ENCODE measurements around the gene CYB5R2. TPM values are rescaled to one million over a fixed set of nuclear protein-coding genes. Genes with fewer than 3 reads are reported as not detected.

The CYB5R2 gene
- total and polyA plus RNA-seq, 7 donors: 1.4 to 7.8 (median 3.6) TPM

DNA sequence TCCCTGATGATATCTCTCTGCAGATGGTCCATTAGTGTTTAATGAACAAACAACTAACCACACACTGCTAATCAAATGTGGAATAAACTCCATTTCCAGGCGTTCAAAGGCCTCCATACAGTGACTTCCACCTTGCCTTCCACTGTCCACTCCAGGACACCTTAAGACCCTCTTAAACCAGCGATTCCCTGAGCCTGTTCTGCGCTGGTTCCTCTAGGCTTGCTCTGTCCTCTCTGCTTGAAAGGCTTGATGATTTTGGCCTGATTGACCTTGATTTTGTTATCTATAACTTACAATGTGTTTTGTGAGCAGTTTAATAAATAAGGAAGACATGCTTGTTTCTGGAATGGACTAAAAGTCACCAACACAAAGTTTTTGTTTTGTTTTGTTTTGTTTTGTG lies 20.9 kb upstream of the CYB5R2 start:
- Histone ChIP-seq H3K27ac (no peak overlapping the region), H3K4me3 (no peak overlapping the region), H3K36me3 (no peaks in the 10 kb centered on the region), H3K27me3 (peaks cover 0 to 12% (median 5%) of the 10 kb centered on the region in 3 donors), H3K9me3 (no peaks in the 10 kb centered on the region), H3K4me1 (no peaks in the 10 kb centered on the region)
- WGBS, 2 donors: 67 to 80% methylated on average over 3 of the region's 3 CpGs
- no peak for TF ChIP-seq EP300 (IDR thresholded peaks at IDR 0.05)
- no peak for TF ChIP-seq POLR2A (IDR thresholded peaks at IDR 0.05)
- TF ChIP-seq, protein P1, sequence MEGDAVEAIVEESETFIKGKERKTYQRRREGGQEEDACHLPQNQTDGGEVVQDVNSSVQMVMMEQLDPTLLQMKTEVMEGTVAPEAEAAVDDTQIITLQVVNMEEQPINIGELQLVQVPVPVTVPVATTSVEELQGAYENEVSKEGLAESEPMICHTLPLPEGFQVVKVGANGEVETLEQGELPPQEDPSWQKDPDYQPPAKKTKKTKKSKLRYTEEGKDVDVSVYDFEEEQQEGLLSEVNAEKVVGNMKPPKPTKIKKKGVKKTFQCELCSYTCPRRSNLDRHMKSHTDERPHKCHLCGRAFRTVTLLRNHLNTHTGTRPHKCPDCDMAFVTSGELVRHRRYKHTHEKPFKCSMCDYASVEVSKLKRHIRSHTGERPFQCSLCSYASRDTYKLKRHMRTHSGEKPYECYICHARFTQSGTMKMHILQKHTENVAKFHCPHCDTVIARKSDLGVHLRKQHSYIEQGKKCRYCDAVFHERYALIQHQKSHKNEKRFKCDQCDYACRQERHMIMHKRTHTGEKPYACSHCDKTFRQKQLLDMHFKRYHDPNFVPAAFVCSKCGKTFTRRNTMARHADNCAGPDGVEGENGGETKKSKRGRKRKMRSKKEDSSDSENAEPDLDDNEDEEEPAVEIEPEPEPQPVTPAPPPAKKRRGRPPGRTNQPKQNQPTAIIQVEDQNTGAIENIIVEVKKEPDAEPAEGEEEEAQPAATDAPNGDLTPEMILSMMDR (IDR thresholded peaks at IDR 0.05): no peak
- TF ChIP-seq POLR2AphosphoS5 (IDR thresholded peaks at IDR 0.05): no peak
- intact Hi-C loops (cut with DNase I): loop anchor here (2.0 to 10.0 kb wide), 3 partner anchors 123 to 599 kb away; partner anchors contain the start of gene PPFIBP2
- no peak for DNase-seq

DNA sequence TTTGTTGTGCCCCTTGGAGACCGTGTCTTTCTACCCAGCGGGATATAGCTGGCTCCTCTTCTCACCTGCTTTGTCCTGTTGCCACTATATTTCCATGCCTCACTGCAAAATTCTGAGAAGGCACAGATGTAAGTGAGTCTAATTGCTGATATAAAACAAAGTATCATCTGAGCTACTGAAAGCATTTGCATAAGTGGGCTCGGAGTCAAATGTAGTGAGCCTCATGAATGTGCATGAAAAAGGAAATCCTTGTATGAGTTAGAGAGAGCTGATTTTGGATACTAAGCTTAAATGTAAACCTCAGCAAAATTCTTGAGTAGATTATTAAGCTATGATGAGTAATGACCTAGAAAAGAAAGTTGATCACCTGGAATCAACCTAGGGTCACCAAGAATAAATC lies 19.1 kb upstream of the CYB5R2 start:
- H3K27ac ChIP-seq: no peak overlapping the region
- no peaks in the 10 kb centered on the region for H3K9me3 ChIP-seq
- intact Hi-C loops (cut with DNase I): loop anchor here (10.0 kb wide), 1 partner anchor 598 kb away; no protein-coding TSS in a partner anchor
- H3K27me3 ChIP-seq: peaks cover 0 to 12% (median 5%) of the 10 kb centered on the region in 3 donors
- no peak for DNase-seq
- WGBS, 2 donors: 89 to 90% methylated on average over 3 of the region's 3 CpGs
- no peaks in the 10 kb centered on the region for H3K4me1 ChIP-seq
- no peaks in the 10 kb centered on the region for H3K36me3 ChIP-seq
- TF ChIP-seq POLR2A (IDR thresholded peaks at IDR 0.05) (no peak), POLR2AphosphoS5 (IDR thresholded peaks at IDR 0.05) (no peak), EP300 (IDR thresholded peaks at IDR 0.05) (no peak)
- TF ChIP-seq, protein P1 (IDR thresholded peaks at IDR 0.05): no peak
- no peak overlapping the region for H3K4me3 ChIP-seq

DNA sequence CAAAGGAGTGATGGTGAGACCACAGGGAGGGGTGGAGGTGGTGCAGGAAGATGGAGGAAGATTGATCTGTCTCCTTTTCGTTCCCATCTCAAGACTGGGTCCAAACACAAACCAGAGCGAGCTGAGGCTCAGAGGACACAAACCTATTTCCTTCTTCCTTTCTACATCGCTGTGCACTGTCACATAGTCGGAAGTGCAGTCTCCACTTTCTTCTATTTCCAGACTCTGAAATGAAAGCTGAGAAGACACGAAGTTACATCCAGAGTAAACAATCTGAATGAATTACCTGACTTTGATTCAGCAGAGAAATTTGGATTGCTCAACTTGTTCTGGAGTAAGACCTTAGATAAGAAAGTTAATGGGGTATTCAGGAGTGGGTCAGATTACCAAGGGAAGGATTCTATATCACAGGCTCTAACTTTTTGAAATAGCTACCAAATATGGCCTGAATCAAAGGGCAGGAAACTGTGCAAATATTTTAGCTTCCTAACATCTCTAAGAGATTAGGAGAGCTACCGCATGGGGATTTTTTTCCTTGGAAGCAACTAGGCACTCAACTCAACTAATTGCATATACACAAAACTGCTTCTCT lies 18.6 kb upstream of the CYB5R2 start:
- no peak for TF ChIP-seq POLR2AphosphoS5 (IDR thresholded peaks at IDR 0.05)
- no peak for TF ChIP-seq POLR2A (IDR thresholded peaks at IDR 0.05)
- TF ChIP-seq, protein P1 (IDR thresholded peaks at IDR 0.05): no peak
- TF ChIP-seq EP300 (IDR thresholded peaks at IDR 0.05): no peak
- 71 to 75% methylated on average over 6 of the region's 6 CpGs for WGBS, 2 donors
- intact Hi-C loops (cut with DNase I): loop anchor here (10.0 kb wide), 1 partner anchor 597 kb away; no protein-coding TSS in a partner anchor
- Histone ChIP-seq H3K27ac (no peak overlapping the region), H3K4me1 (no peaks in the 10 kb centered on the region), H3K27me3 (peaks cover 0 to 12% (median 5%) of the 10 kb centered on the region in 3 donors), H3K4me3 (no peak overlapping the region), H3K36me3 (no peaks in the 10 kb centered on the region), H3K9me3 (no peaks in the 10 kb centered on the region)
- no peak for DNase-seq

DNA sequence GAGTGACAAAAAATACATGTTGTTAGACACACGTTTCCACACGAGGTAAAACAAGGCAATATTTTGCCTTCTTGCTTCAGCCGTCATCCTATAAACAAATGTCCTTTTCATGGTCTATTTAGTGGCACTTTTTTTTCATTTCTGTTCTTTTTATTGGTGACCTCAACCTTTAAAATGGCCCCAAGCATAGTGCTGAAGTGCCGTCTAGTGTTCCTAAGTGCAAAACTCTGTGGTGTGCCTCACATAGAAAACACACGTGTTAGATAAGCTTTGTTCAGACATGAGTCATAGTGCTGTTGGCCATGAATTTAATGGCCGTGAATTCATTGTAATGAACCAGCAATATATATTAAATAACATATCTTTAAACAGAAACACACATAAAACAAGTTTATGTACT lies 17.3 kb upstream of the CYB5R2 start:
- Histone ChIP-seq H3K27me3 (peaks cover 0 to 12% (median 5%) of the 10 kb centered on the region in 3 donors), H3K4me3 (no peak overlapping the region), H3K9me3 (no peaks in the 10 kb centered on the region), H3K4me1 (no peaks in the 10 kb centered on the region), H3K27ac (no peak overlapping the region), H3K36me3 (no peaks in the 10 kb centered on the region)
- WGBS, 2 donors: 58 to 69% methylated on average over 6 of the region's 6 CpGs
- TF ChIP-seq, protein P1 (IDR thresholded peaks at IDR 0.05): no peak
- no peak for TF ChIP-seq POLR2A (IDR thresholded peaks at IDR 0.05)
- intact Hi-C loops (cut with DNase I): loop anchor here (10.0 kb wide), 1 partner anchor 596 kb away; no protein-coding TSS in a partner anchor
- no peak for DNase-seq

DNA sequence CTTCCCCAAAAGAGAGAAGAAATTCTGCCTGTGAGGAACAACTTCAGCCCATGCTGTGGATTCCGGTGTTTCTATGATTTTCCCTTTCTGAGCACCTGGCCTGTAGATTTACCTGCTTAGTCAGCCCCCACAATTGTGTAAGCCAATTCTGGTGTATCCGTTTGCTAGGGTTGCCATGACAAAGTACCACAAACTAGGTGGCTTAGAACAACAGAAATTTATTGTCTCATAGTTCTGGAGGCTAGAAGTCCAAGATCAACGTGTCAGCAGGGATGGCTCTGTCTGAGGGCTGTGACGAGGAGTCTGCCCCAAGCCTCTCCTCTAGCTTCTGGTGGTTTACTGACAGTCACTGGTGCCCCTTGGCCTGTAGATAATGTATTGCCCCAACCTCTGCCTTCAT lies 15.9 kb upstream of the CYB5R2 start:
- no peaks in the 10 kb centered on the region for H3K9me3 ChIP-seq
- H3K4me3 ChIP-seq: no peak overlapping the region
- TF ChIP-seq POLR2AphosphoS5 (IDR thresholded peaks at IDR 0.05) (no peak), POLR2A (IDR thresholded peaks at IDR 0.05) (no peak), EP300 (IDR thresholded peaks at IDR 0.05) (no peak)
- intact Hi-C loops (cut with DNase I): no loop called here
- WGBS, 2 donors: 67 to 75% methylated on average over 4 of the region's 4 CpGs
- no peak overlapping the region for H3K27ac ChIP-seq
- H3K36me3 ChIP-seq: no peaks in the 10 kb centered on the region
- H3K27me3 ChIP-seq: peaks cover 0 to 9% (median 4%) of the 10 kb centered on the region in 3 donors
- DNase-seq: no peak
- H3K4me1 ChIP-seq: no peaks in the 10 kb centered on the region
